Stimulated activated CD8-positive, alpha-beta memory T cell treated with anti-CD3 and anti-CD28 coated beads, Interleukin-7, amount 100 ng/mL, for 48 hours (primary cell): ENCODE data around the gene NDST1.
"Not testable (repeated sequence)": the region's sequence is repeated elsewhere in the genome, so short reads cannot be mapped to it uniquely, and the experiment has no call there.

ENCODE experiments used
- DNase-seq, 2 donors: peaks; one replicate each; pipeline ENCODE4 v3.0.0-alpha.2; 2020; ENCODE audit warnings: low read depth in 1 of 2; ENCODE audit errors: extremely low read depth in 1 of 2

Gene NDST1

DNA sequence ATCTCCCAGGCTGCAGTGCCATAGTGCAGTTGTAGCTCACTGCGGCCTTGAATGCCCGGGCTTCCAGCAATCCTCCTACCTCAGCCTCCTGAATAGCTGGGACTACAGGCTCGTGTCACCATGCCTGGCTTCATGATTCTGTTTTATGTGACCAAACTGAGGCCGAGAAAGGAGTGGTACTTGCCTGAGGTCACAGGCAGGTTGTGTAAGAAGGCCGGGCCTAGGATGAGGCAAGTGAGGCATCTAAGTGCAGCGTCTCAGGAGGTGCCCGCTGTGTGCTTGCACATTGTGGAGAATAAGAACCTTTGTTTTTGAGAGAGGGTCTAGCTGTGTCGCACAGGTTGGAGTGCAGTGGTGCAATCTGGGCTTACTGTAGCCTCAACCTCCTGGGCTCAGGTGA lies 2.1 kb upstream of the NDST1 start:
- no peak for DNase-seq

DNA sequence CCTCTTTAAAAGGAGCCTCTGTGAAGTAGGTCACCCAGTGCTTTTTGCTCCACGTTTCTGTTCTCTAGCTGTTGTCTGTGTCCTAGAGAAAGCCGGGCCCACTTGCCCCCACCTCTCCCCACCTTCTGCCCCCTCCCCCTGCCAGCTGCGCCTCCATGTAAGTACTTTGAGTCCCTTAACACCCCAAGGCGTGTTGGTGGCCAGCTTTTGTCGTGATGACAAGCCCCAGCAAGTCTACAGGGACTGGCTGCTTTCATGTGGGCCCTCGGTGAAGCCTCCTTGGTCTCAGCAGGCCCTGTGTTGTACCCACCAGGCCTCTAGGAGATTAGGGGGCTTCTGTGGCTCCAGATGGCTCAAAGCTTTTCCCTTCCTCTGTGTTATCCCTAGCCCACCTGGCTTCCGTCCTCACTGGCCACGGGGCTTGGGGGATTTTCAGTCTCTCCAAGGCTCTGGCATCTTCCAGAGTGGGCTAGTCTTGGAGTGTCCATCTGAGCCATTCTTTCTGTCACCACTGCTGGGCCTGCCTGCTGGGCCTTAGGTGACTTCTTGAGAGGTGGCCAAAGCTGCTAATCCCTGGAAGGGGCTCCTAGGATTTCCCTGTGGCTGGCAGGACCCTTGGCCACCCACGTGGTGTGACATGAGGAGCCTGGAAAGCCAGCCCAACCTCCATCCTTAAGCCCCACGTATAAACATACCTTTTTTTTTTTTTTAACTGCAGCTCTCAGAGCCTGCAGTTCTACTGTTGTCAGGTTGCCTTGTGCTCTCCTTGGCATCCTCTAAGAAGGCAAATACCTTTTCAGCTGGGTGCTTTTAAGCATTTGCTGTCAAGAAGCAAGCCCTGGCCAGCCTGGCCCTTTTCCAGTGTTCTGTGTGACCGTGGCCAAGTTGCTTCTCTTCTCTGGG lies 1.1 kb upstream of the NDST1 start:
- DNase-seq, result no peak

DNA sequence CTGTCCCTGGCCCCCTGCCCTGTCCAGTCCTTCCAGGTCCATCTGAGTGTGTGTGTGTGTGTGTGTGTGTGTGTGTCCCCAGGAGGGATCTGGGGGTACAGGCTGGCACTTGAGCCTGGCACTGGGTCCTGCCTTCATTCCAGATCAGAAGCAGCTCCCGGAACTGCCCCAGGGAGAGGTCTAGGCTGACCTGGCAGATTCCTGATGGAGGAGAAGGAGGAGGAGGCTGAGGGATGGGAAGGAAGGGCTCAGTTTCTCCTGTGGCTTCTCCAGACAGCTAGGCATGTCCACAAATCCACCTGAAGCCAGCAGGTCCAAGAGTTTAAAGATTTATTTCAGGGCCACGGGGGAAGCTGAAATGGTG lies 328 bp downstream of the NDST1 start:
- no peak for DNase-seq

DNA sequence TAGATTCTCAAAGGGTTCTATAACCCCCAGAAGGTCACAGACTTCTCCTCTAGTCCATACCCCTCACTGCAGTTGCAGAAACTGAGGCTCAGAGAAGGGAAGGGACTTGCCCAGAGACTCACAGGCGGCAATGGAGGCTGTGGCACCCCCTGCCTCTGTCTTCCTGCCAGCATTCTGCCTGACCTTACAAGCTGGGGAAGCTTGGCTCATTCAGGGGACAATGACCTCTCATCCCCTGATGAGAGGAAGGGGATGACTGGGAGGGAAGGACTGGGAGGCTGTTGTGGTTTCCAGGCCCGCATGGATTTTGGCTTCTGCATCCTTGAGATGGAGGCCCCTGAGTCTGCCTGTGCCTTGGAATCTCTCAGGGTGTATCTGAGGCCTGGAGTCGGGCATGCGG lies 897 bp downstream of the NDST1 start:
- DNase-seq, result no peak

DNA sequence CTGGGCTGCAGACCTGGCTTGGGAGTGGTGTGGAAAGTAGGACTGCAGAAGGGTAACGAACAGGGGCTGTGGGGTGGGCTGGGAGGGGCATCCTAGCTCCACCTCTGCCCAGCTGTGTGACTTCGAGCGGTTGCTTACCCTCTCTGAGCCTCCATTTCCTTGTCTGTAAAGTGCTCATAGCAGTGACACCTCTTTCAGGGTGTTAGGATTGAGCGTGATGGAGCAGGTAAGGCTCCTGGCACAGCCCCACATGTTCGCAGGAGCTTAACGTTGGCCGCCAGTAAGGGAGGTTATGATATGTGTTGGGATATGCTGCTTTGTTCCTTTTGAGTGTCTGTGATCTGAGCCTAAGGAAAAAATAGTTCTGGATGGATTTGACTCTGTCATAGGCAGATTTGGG lies 2.1 kb downstream of the NDST1 start:
- DNase-seq, result no peak

DNA sequence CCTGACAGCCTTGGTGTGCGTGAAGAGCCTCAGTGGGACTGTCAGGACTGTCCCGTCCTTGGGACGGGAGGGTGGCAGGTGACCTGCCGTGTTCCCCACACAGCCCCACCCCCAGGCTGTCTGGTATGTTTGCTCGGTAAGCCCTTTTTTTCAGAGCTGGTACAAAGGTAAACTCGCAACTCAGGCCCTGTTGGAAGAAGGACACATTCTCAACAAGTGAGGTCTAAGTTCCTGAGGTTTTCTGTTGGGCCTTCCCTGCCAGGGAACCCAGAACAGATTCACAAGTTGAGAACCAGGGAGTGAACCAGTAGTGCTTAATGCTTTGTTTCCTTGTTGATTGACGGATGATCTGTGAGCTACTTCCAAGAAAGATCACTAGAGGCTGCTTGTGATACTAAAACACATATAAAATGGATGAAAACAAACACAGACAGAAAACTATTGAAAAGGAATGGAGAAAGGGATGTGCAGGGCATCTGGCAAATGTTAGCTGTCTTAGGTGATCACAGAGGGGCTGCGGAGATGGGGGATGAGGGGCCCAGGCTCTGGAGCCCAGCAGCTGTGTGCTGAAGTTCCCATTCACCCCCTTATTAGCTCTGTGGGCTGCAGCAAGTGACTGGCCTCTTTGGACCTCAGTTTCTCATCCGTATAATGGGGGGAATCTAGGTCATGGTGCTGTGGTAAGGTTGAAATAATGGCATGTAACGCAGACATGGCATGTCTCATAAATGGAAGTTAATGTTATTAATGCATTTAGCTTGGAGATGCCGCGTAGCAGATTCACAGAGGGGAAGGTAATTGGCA lies 2.7 kb downstream of the NDST1 start:
- no peak for DNase-seq

DNA sequence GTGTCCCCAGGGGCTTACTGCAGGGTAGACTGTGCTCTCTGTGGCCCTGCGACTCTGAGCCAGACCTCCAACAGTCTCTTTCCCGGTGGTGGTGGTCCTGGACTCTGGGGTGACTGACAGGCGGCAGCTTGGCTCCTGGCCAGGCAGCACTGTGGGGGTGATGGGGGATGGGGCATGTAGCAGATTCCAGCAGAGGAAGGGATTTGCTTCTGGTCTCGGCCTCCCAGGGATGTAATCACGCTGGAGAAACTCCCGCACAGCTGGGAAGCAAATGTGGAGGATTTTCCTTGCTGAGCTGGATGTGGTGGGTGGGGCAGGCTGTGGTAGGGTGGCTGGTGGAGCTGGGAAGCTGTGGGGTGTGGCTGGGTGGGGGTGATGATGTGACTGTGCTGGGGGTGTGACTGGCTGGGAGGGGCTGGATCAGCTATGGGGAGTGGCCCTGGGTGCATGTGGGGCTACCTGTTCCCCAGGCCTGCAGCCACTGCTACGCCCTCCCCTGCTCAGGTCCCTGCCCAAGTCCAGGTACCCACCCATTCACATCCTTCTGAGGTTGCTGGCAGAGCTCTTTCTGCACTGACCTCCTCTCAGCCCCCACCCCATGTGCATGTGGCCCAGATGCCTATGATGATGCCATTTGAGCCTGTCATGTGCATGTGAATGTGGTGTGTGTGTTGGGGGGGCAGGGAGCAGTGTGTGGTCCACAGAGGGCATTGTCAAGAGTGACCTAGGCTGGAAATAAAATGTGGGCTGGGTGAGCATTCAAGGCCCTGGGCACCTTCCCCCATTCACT lies 3.8 kb downstream of the NDST1 start:
- no peak for DNase-seq

DNA sequence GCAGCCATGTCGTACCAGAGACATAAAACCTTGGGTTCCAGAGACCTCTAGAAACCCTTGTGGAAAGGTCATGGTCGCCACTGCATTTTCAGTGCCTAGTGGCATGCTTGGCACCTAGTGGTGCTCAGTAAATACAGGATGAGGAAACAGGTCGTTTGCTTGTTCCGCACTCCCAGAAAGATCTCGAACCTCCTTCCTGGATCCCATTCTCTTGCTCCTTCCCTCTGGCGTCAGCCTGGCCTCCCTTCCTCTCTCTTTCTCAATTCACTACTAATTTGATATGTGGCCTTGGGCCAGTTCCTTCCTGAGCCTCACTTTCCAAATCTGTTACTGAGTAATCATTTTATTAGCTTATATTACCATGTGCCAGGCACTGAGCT lies 4.4 kb downstream of the NDST1 start:
- DNase-seq, result no peak

DNA sequence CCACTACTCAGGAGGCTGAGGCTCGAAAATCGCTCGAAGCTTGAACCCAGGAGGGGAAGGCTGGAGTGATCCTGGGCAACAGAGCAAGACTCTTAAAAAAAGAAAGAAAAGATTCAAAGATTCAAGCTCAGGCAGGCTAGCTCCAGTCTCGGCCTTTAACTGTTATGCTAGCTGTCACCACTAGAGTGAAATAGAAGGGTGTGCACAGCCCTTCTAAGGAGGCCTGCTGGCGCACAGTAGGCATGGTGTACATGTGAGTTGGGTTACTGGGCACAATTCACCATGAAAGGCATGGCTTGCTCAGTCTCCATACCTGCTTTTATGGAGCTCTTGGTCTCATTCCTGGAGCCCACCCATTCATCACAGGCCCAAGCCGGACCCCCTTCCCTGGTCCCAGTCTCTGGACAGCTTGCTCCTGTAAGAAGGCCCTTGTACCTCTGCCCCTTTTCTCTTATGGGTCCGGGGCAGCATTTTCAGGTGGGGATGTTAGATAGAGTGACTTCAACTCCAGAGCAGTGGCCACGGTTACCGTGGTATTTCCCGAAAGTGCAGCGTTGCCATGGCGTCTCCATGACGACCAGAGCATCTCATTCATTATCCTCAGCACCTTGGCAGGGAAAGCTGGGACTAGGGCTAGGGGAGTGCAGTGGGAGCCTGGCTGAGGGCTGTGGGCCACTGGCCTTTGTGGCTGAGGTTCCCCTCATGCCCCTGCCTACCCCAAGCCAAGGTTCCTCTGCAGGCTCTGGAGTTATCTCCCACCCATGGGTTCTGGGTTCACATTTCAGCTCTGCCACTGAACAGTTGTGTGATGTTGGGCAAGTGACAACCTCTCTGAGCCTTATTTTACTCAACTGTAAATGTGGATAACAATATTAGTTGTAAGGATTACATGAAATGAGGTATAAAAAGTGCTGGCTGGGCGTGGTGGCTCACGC lies 5.7 kb downstream of the NDST1 start:
- DNase-seq, result no peak

DNA sequence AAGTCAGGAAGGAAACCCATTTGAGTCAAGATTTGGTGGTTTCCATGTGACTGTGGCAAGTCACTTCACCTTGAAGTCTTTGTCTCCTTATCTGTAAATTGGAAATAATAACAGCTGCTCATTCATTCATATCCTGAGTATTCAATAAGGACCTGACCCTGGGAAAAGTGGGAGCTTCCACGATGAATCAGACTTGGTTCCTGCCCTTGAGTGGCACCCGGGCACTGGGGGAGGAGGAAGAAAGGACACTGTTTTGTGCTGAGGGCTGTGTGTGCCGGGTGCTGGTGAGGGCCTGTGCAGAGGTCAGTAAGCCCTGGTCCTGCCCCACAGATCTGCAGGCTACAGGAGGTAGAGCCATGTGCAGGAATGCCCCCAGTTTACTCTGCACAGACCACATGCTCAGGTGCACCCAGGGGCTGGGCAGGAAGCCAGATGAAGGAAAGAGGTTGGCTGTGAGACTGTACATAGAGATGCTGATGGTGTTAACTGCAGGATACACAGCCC lies 6.8 kb downstream of the NDST1 start:
- DNase-seq, result no peak

DNA sequence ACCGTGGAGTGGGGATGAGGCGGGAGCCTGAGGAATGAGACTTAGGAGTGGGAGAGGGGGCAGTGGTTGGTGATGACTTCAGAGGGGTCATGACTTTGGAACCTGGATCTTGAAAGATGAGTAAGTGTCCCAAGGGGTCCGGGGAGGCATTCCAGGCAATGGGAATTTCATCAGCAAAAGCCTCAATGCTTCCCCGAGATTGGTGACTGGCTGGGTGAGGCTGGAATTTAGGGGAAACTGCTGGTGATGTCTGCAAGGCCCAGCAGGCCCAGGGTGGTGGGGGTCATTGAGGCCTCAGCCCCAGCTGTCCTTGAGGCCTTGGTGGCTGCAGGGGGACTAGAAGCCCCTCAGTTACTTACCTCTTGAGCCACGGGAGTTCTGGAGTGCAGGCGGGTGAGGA lies 7.5 kb downstream of the NDST1 start:
- DNase-seq, result no peak

DNA sequence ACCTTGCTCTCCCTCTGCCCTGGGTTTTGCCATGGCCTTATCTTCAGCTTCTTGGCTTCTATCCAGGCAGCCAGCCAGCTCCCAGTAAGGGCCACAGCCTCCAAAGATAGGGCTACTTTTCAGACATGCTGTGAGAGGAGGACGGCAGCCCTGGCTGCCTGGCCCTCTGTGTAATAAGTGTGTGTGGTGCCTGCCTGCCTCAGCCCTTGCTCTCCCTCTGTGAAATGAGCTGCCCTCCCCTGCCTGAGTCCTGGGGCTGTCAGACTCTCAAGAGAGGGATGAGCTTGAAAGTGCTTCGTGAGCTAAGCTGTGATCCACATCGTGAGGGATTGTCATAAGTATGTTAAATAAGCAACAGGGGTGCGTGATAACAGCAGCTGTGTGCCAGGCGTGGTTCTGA lies 8.1 kb downstream of the NDST1 start:
- no peak for DNase-seq

DNA sequence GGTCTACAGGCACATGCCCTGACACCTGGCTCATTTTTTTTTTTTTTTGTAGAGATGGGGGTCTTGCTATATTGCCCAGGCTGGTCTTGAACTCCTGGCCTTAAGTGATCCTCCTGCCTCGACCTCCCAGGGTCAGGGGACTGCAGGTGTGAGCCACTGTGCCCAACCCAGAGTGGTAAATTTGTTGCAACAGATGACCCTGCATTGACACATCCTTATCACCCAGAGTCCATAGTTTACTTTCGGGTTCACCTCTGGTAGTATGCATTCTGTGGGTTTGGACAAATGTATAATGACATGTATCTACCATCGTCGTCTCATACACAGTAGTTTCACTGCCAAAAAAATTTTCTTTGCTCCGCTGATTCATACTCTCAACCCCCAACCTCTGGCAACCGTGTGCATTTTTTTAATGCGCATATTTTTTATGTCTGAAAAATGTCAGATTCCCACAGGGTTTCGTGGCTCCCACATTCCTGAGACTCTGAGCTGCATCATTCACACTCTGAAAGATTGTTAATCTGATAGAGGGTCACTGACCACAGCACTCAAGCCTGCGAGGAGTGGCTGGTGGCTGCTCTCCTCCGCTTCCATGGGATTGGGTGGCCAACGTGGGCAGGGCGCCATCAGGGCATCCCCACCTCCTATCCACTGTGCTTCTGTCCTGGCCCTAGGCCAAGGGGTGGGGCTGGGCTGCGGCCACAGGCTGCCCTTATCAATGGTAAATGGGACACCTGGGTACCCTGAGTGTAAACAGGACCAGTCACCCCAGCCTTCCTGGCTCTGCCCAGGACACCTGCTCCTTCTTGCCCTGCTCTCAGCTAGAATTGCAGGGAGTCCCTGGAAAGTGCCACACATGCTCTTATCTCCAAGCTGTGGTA lies 9.6 kb downstream of the NDST1 start:
- DNase-seq, result no peak

DNA sequence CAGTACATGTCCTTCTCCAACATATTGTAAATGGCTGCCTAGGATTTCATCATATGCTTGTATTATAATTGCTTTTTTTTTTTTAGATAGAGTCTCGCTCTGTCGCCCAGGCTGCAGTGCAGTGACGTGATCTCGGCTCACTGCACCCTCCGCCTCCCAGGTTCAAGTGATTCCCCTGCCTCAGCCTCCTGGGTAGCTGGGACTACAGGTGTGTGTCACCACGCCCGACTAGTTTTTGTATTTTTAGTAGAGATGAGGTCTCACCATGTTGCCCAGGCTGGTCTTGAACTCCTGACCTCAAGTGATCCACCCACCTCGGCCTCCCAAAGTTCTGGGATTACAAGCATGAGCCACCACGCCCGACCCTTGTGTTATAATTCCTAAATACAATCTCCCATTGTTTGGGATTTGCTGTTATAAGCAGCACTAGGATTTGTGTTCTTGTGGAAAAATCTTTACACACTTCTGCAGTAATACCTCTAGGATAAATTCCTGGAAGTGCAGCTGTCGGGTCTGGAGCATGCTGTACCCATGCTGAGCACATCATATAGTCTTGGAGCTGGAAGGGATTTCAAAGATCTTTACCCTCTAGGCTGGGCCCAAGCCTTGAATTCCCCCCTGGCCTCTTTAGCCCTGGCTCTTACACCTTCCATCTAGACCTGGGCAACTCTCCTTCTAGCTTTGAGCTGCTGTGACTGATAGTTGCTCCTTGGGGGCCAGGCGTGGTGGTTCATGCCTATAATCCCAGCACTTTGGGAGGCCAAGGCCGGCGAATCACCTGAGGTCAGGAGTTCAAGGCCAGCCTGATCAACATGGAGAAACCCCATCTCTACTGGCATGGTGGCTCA lies 11.0 kb downstream of the NDST1 start:
- DNase-seq, result not testable (repeated sequence)

DNA sequence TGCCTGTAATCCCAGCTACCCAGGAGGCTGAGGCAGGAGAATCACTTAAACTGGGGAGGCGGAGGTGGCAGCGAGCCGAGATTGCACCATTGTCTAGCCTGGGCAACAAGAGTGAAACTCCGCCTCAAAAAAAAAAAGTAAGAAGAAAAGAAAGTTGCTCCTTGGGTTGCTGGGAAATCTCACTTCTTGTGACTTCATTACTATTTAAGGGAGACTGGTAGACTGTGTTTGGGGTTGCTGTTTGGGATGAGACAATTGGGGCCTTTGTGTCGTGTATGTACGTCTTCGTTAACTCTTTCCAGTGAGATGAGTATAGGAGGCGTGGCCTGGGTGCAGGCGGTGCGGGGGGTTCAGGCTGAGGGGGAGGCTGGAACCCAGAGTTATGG lies 11.6 kb downstream of the NDST1 start:
- no peak for DNase-seq

DNA sequence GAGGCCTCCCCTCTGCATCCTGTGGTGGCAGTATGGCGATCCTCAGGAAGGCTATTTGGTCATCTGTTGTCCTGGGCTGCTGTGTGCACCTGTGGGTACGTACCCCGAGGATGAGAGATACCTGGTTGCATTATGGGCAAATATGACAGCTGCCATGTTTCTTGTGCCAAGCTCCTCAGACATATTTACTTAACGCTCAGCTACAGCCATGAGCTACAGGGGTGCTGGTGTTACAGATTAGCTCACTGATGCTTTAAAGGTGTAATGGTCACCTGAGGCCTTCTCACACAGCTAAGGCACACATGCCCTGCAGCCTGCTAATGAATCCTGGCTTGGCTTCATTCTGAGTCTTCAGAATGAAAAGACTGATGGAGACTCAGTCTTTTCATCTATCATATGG lies 12.0 kb downstream of the NDST1 start:
- DNase-seq, result no peak

DNA sequence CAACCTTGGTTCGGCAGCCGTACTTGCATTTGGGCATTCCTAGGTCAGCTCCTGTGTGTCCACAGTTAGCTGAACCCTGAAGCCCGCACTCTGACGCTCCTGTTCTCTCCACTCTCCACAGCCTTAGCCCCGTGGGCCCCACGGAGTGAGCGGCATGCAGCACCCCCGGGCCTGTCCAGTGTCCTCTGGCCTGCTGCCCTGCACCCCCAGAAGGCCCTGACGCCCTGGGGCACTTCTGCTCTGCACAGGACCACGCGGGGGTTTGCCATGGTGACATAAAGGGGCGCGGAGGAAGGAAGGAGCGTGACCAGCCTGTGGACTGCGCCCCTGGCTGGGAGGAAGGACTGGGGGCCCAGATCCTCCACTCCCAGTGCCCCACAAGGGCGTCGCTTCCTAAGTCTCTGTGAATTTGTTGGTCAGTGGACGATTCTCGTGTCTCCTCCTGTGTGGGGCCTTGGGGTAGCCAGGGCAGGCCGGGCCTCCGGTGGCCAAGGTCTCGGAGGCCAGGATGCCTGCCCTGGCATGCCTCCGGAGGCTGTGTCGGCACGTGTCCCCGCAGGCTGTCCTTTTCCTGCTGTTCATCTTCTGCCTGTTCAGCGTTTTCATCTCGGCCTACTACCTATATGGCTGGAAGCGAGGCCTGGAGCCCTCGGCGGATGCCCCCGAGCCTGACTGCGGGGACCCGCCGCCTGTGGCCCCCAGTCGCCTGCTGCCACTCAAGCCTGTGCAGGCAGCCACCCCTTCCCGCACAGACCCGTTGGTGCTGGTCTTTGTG lies 13.0 kb downstream of the NDST1 start:
- DNase-seq, result no peak

DNA sequence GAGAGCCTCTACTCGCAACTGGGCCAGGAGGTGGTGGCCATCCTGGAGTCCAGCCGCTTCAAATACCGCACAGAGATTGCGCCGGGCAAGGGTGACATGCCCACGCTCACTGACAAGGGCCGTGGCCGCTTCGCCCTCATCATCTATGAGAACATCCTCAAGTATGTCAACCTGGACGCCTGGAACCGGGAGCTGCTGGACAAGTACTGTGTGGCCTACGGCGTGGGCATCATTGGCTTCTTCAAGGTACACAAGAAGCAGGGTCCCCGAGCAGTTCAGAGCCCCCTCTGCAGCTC lies 13.5 kb downstream of the NDST1 start:
- no peak for DNase-seq
